Osteoblast (primary cell): ENCODE data around the gene MAS1L. TPM values are rescaled to one million over a fixed set of nuclear protein-coding genes. Genes with fewer than 3 reads are reported as not detected.

Experiments
- DNase-seq: peaks from one replicate; pipeline ENCODE4 v3.0.0; 2011; ENCODE audit warnings: low spot score, mixed read lengths; ENCODE audit not compliant: insufficient read length; ENCODE audit errors: missing footprints
- H2AFZ ChIP-seq: 2 replicates; pipeline ENCODE4 v1.6.0; 2011; ENCODE audit warnings: mild to moderate bottlenecking, low read length
- H3K27ac ChIP-seq: 2 replicates; pipeline ENCODE4 v1.5.1; 2011; ENCODE audit warnings: mild to moderate bottlenecking, low read depth, low read length, moderate library complexity
- H3K27me3 ChIP-seq: 2 replicates; pipeline ENCODE4 v1.6.0; 2012; ENCODE audit warnings: mild to moderate bottlenecking, control low read depth, inconsistent platforms, low read length, moderate library complexity; ENCODE audit not compliant: insufficient read depth
- H3K36me3 ChIP-seq: 2 replicates; pipeline ENCODE4 v1.5.1; 2011; ENCODE audit warnings: mild to moderate bottlenecking, low read length, control low read depth, moderate library complexity; ENCODE audit not compliant: insufficient read depth
- H3K4me1 ChIP-seq: 2 replicates; pipeline ENCODE4 v1.5.1; 2011; ENCODE audit warnings: mild to moderate bottlenecking, low read length, control low read depth, moderate library complexity; ENCODE audit not compliant: insufficient read depth
- H3K4me2 ChIP-seq: 2 replicates; pipeline ENCODE4 v1.6.0; 2011; ENCODE audit warnings: mild to moderate bottlenecking, low read length; ENCODE audit not compliant: insufficient read depth
- H3K4me3 ChIP-seq: fragments of 200-600 bp; sonication (generic); 3 replicates; pipeline ENCODE4 v1.5.1; 2012; ENCODE audit warnings: mild to moderate bottlenecking, low read length, inconsistent platforms; ENCODE audit not compliant: insufficient read depth
- H3K79me2 ChIP-seq: 2 replicates; pipeline ENCODE4 v1.6.0; 2012; ENCODE audit warnings: mild to moderate bottlenecking, low read length, control low read depth, inconsistent platforms; ENCODE audit not compliant: insufficient read depth
- H3K9me3 ChIP-seq: 2 replicates; pipeline ENCODE4 v1.5.1; 2011; ENCODE audit warnings: low read depth, low read length, control low read depth
- H4K20me1 ChIP-seq: 2 replicates; pipeline ENCODE4 v1.6.0; 2012; ENCODE audit warnings: mild to moderate bottlenecking, low read length, control low read depth; ENCODE audit not compliant: insufficient read depth
- total RNA-seq: library from RNA; depleted of rRNA; stranded (reverse); fragments of >200 nt; gene quantifications from 2 replicates; pipeline ENCODE4 v1.2.3, GENCODE V29; 2012
- TF ChIP-seq, protein P1 (sequence below): IDR thresholded peaks from 2 replicates; pipeline ENCODE4 v1.5.1; 2011; ENCODE audit warnings: mild to moderate bottlenecking, low read depth, low read length, moderate library complexity; ENCODE audit errors: extremely low read depth

The MAS1L gene
- total RNA-seq, 1 donor, result not detected

- DNase-seq, result no peak
- no peaks in the 10 kb centered on the region for H3K4me1 ChIP-seq
- H2AFZ ChIP-seq, result no peak overlapping the region
- H3K27ac ChIP-seq, result no peak overlapping the region
- no peaks in the 10 kb centered on the region for H3K79me2 ChIP-seq
- no peaks in the 10 kb centered on the region for H4K20me1 ChIP-seq
- no peak overlapping the region for H3K4me3 ChIP-seq
- H3K9me3 ChIP-seq, result no peaks in the 10 kb centered on the region
- no peak overlapping the region for H3K4me2 ChIP-seq
- H3K27me3 ChIP-seq, result no peaks in the 10 kb centered on the region
- TF ChIP-seq, protein P1, sequence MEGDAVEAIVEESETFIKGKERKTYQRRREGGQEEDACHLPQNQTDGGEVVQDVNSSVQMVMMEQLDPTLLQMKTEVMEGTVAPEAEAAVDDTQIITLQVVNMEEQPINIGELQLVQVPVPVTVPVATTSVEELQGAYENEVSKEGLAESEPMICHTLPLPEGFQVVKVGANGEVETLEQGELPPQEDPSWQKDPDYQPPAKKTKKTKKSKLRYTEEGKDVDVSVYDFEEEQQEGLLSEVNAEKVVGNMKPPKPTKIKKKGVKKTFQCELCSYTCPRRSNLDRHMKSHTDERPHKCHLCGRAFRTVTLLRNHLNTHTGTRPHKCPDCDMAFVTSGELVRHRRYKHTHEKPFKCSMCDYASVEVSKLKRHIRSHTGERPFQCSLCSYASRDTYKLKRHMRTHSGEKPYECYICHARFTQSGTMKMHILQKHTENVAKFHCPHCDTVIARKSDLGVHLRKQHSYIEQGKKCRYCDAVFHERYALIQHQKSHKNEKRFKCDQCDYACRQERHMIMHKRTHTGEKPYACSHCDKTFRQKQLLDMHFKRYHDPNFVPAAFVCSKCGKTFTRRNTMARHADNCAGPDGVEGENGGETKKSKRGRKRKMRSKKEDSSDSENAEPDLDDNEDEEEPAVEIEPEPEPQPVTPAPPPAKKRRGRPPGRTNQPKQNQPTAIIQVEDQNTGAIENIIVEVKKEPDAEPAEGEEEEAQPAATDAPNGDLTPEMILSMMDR, result no peak
- no peaks in the 10 kb centered on the region for H3K36me3 ChIP-seq
Observed at GRCh38 chr6:29510202-29510601, 22.4 kb upstream of the MAS1L start.

- TF ChIP-seq, protein P1, result no peak
- no peaks in the 10 kb centered on the region for H3K79me2 ChIP-seq
- H3K36me3 ChIP-seq, result no peaks in the 10 kb centered on the region
- H3K27ac ChIP-seq, result no peak overlapping the region
- no peaks in the 10 kb centered on the region for H3K9me3 ChIP-seq
- no peak overlapping the region for H2AFZ ChIP-seq
- H3K4me1 ChIP-seq, result no peaks in the 10 kb centered on the region
- H3K27me3 ChIP-seq, result no peaks in the 10 kb centered on the region
- H4K20me1 ChIP-seq, result no peaks in the 10 kb centered on the region
- no peak overlapping the region for H3K4me2 ChIP-seq
- H3K4me3 ChIP-seq, result no peak overlapping the region
- DNase-seq, result no peak
Observed at GRCh38 chr6:29509711-29510110, 22.0 kb upstream of the MAS1L start.

- H3K36me3 ChIP-seq, result no peaks in the 10 kb centered on the region
- no peak overlapping the region for H2AFZ ChIP-seq
Observed at GRCh38 chr6:29509239-29509638, 21.5 kb upstream of the MAS1L start.

GRCh38 chr6:29507319-29507718 is 19.6 kb upstream of the MAS1L start:
- H3K4me1 ChIP-seq, result no peaks in the 10 kb centered on the region
- no peaks in the 10 kb centered on the region for H4K20me1 ChIP-seq
- H3K4me2 ChIP-seq, result no peak overlapping the region
- TF ChIP-seq, protein P1, result no peak
- H3K36me3 ChIP-seq, result no peaks in the 10 kb centered on the region
- H3K27ac ChIP-seq, result no peak overlapping the region
- H3K79me2 ChIP-seq, result no peaks in the 10 kb centered on the region
- no peak overlapping the region for H2AFZ ChIP-seq
- H3K27me3 ChIP-seq, result no peaks in the 10 kb centered on the region
- no peak overlapping the region for H3K4me3 ChIP-seq
- no peaks in the 10 kb centered on the region for H3K9me3 ChIP-seq
- DNase-seq, result no peak

More at GRCh38 chr6:29509239-29509638, 21.5 kb upstream of the MAS1L start:
- DNase-seq, result no peak
- Histone ChIP-seq H3K4me1 (no peaks in the 10 kb centered on the region), H3K27ac (no peak overlapping the region), H3K79me2 (no peaks in the 10 kb centered on the region), H3K27me3 (no peaks in the 10 kb centered on the region), H4K20me1 (no peaks in the 10 kb centered on the region), H3K4me2 (no peak overlapping the region), H3K4me3 (no peak overlapping the region), H3K9me3 (no peaks in the 10 kb centered on the region)
- TF ChIP-seq, protein P1, result no peak
